Measurements from ENCODE around the gene SRP72.

Gene SRP72

DNA sequence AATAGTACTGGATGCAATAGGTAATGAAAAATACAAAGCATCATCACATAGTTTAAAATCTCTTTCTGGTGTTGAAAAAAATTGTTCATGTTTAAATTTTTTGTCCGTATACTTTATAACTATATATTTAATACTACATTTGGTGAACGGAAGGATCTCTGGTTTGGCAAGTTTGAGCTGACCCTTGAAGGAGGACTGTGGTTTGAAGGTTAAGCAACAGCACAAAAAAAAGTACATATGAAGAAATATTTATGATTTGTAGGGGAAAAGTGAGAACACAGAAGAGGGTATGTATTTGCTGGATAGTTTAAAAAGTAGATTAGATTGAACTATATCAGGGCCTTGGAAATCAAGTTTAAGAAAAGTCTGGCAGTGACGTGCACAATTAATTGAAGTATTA, 13.3 kb downstream of the SRP72 start:
- H2BK120ac ChIP-seq (ENCODE audit: low read depth, low read length), result no peak overlapping the region
- H3K4me3 ChIP-seq (ENCODE audit: low read length in 2 of 2), result no peak overlapping the region
- WGBS, 2 donors (ENCODE audit: extremely low coverage in 2 of 2, insufficient read length in 2 of 2, insufficient replicate concordance in 1 of 2), result no CpG with 5 or more reads among the region's 3 CpGs
- H2AK5ac ChIP-seq (ENCODE audit: low read depth, low read length), result no peak overlapping the region
- no peaks in the 10 kb centered on the region for H3K4me1 ChIP-seq (ENCODE audit: control insufficient read depth in 2 of 2, insufficient read depth in 1 of 2, low read depth in 1 of 2, low read length in 2 of 2)
- H2BK15ac ChIP-seq (ENCODE audit: low read length), result no peak overlapping the region
- H3K79me1 ChIP-seq (ENCODE audit: low read depth, low read length), result no peaks in the 10 kb centered on the region
- H3K27ac ChIP-seq (replicated peaks; ENCODE audit: low read length), result no peak overlapping the region
- H2BK12ac ChIP-seq (ENCODE audit: low read length), result no peak overlapping the region
- H3K9ac ChIP-seq (ENCODE audit: low read depth, low read length, poor library complexity), result no peak overlapping the region
- no peak overlapping the region for H3K14ac ChIP-seq (ENCODE audit: low read length)
- peaks cover 5 to 98% of the 10 kb centered on the region in 2 donors for H3K36me3 ChIP-seq (replicated peaks in 1 of 2; ENCODE audit: control insufficient read depth in 2 of 2, insufficient read depth in 2 of 2, low read length in 2 of 2)
- no peak overlapping the region for H4K91ac ChIP-seq (ENCODE audit: low read depth, low read length, poor library complexity)
- H3K4me2 ChIP-seq (ENCODE audit: insufficient read depth, low read length, poor library complexity, severe bottlenecking), result no peak overlapping the region
- H3K27me3 ChIP-seq (ENCODE audit: control insufficient read depth in 3 of 3, insufficient read depth in 3 of 3, low read depth in 1 of 3, low read length in 3 of 3), result no peaks in the 10 kb centered on the region
- H2BK5ac ChIP-seq (ENCODE audit: low read length), result no peak overlapping the region
- no peaks in the 10 kb centered on the region for H3K9me3 ChIP-seq (replicated peaks in 1 of 2; ENCODE audit: control insufficient read depth in 2 of 2, insufficient read depth in 1 of 2, low read depth in 1 of 2, low read length in 2 of 2)
- no peak for DNase-seq (ENCODE audit: low spot score)
- no peak overlapping the region for H2AFZ ChIP-seq (ENCODE audit: low read length)
- no peak overlapping the region for H4K8ac ChIP-seq (ENCODE audit: low read depth, low read length)
- no peak overlapping the region for H3K4ac ChIP-seq (ENCODE audit: low read length)
- no peak overlapping the region for H3K23ac ChIP-seq (ENCODE audit: low read depth, low read length, poor library complexity)
- H3K18ac ChIP-seq (ENCODE audit: low read length), result no peak overlapping the region

DNA sequence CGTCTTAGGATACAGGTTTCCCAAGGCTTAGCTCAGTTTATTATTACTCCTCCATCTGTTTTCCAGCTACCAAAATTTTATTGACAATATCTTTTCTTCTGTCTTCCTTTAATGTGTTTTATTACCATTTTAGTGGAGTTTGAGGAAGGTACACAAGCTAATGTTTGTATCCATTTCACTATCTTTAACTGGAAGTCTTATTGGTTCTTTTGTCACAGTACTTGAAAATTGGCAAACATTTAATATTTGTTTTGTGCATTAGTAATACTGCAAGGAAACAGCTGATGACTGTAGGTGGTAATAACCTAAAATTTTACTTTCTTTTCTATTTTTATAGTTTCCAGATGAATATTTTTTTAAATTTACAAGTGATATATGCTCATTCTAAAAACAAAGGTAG, 28.8 kb downstream of the SRP72 start:
- H3K9ac ChIP-seq (ENCODE audit: low read depth, low read length, poor library complexity), result no peak overlapping the region
- WGBS, 2 donors (ENCODE audit: extremely low coverage in 2 of 2, insufficient read length in 2 of 2, insufficient replicate concordance in 1 of 2), result no CpG with 5 or more reads among the region's 1 CpG
- H3K18ac ChIP-seq (ENCODE audit: low read length), result no peak overlapping the region
- H2AFZ ChIP-seq (ENCODE audit: low read length), result no peak overlapping the region
- H3K4me2 ChIP-seq (ENCODE audit: insufficient read depth, low read length, poor library complexity, severe bottlenecking), result no peak overlapping the region
- H3K27ac ChIP-seq (replicated peaks; ENCODE audit: low read length), result no peak overlapping the region
- no peak for DNase-seq (ENCODE audit: low spot score)
- no peak overlapping the region for H2BK12ac ChIP-seq (ENCODE audit: low read length)
- peaks cover 13 to 95% of the 10 kb centered on the region in 2 donors for H3K36me3 ChIP-seq (replicated peaks in 1 of 2; ENCODE audit: control insufficient read depth in 2 of 2, insufficient read depth in 2 of 2, low read length in 2 of 2)
- H3K9me3 ChIP-seq (replicated peaks in 1 of 2; ENCODE audit: control insufficient read depth in 2 of 2, insufficient read depth in 1 of 2, low read depth in 1 of 2, low read length in 2 of 2), result no peaks in the 10 kb centered on the region
- H2BK15ac ChIP-seq (ENCODE audit: low read length), result no peak overlapping the region
- H3K4me3 ChIP-seq (ENCODE audit: low read length in 2 of 2), result no peak overlapping the region
- H4K8ac ChIP-seq (ENCODE audit: low read depth, low read length), result no peak overlapping the region
- H2BK120ac ChIP-seq (ENCODE audit: low read depth, low read length), result no peak overlapping the region
- no peaks in the 10 kb centered on the region for H3K79me1 ChIP-seq (ENCODE audit: low read depth, low read length)
- H3K23ac ChIP-seq (ENCODE audit: low read depth, low read length, poor library complexity), result no peak overlapping the region
- no peak overlapping the region for H3K14ac ChIP-seq (ENCODE audit: low read length)
- no peak overlapping the region for H2BK5ac ChIP-seq (ENCODE audit: low read length)
- no peak overlapping the region for H3K4ac ChIP-seq (ENCODE audit: low read length)
- no peak overlapping the region for H2AK5ac ChIP-seq (ENCODE audit: low read depth, low read length)
- H3K27me3 ChIP-seq (ENCODE audit: control insufficient read depth in 3 of 3, insufficient read depth in 3 of 3, low read depth in 1 of 3, low read length in 3 of 3), result no peaks in the 10 kb centered on the region
- H3K4me1 ChIP-seq (ENCODE audit: control insufficient read depth in 2 of 2, insufficient read depth in 1 of 2, low read depth in 1 of 2, low read length in 2 of 2), result no peaks in the 10 kb centered on the region
- H4K91ac ChIP-seq (ENCODE audit: low read depth, low read length, poor library complexity), result no peak overlapping the region

DNA sequence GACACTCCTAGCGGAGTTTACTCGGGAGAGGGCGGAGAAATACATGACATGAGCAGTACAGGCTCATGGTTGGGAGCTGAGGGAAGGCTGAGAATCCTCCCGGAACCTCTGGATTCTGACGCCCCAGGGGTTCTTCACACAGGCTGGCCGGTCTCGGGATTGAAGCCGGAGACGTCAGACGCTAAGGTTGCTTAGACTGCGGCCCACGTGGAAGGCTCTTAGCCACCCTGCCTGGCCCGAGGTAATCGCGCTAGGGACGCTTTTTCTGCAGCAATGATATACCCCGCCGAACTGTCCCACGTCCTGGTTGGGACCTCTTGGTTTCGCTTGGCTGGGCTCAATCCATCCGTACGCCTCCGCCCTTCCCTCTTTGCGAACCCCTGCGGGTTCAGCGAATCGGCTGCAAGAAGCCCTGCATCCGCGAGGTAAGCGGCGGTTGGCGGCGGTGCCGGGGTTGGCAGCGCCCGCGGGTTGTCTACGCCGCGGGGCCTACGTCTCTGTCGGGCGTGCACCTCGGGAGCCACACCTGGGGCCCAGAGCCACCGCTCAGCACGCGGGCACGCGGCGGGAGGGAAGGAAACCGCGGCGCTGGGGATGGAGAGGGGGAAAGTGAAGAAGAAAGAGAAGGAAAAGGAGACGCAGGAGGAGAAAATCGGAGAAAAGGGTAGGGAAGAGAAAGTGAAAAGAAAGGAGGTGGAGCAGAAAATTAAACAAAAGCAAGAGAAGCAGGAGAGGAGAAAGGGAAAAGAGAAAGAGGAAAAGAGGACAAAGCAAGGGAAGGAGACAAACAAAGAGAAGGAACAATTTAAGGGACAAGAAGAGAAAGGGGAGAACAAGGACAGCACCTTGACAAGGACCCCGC, 38.1 kb downstream of the SRP72 start, which contains the start of gene ARL9:
Gene ARL9 (plus strand): TSS at position 523 of the 862 bp plus-strand sequence. CDS start 72 bp downstream, at position 595.
- H4K91ac ChIP-seq (ENCODE audit: low read depth, low read length, poor library complexity), result no peak within 1 kb of the TSS
- H3K4me1 ChIP-seq (ENCODE audit: control insufficient read depth in 2 of 2, insufficient read depth in 1 of 2, low read depth in 1 of 2, low read length in 2 of 2), result peaks cover 0 to 4% of the 10 kb centered on the region in 2 donors
- H3K9me3 ChIP-seq (replicated peaks in 1 of 2; ENCODE audit: control insufficient read depth in 2 of 2, insufficient read depth in 1 of 2, low read depth in 1 of 2, low read length in 2 of 2), result peaks cover 0 to 8% of the 10 kb centered on the region in 2 donors
- no peaks in the 10 kb centered on the region for H3K79me1 ChIP-seq (ENCODE audit: low read depth, low read length)
- peak within 1 kb of the TSS; percentile 100 for H3K4me2 ChIP-seq (ENCODE audit: insufficient read depth, low read length, poor library complexity, severe bottlenecking)
- peak within 1 kb of the TSS; percentile 72 for H2BK120ac ChIP-seq (ENCODE audit: low read depth, low read length)
- peak within 1 kb of the TSS; percentile 56 for H3K14ac ChIP-seq (ENCODE audit: low read length)
- H2BK12ac ChIP-seq (ENCODE audit: low read length), result no peak within 1 kb of the TSS
- DNase-seq (ENCODE audit: low spot score), result peak; percentile 37
- H2AK5ac ChIP-seq (ENCODE audit: low read depth, low read length), result peak within 1 kb of the TSS; percentile 83
- H3K18ac ChIP-seq (ENCODE audit: low read length), result peak within 1 kb of the TSS; percentile 94
- peak within 1 kb of the TSS in 1 of 2 donors; percentile 78 for H3K4me3 ChIP-seq (ENCODE audit: low read length in 2 of 2)
- no peaks in the 10 kb centered on the region for H3K27me3 ChIP-seq (ENCODE audit: control insufficient read depth in 3 of 3, insufficient read depth in 3 of 3, low read depth in 1 of 3, low read length in 3 of 3)
- H3K27ac ChIP-seq (replicated peaks; ENCODE audit: low read length), result no peak within 1 kb of the TSS
- no peak within 1 kb of the TSS for H4K8ac ChIP-seq (ENCODE audit: low read depth, low read length)
- peaks cover 4 to 45% of the 10 kb centered on the region in 2 donors for H3K36me3 ChIP-seq (replicated peaks in 1 of 2; ENCODE audit: control insufficient read depth in 2 of 2, insufficient read depth in 2 of 2, low read length in 2 of 2)
- peak within 1 kb of the TSS; percentile 75 for H2BK15ac ChIP-seq (ENCODE audit: low read length)
- peak within 1 kb of the TSS; percentile 91 for H3K9ac ChIP-seq (ENCODE audit: low read depth, low read length, poor library complexity)
- WGBS, 2 donors (ENCODE audit: extremely low coverage in 2 of 2, insufficient read length in 2 of 2, insufficient replicate concordance in 1 of 2), result no CpG with 5 or more reads among the region's 56 CpGs
- H3K23ac ChIP-seq (ENCODE audit: low read depth, low read length, poor library complexity), result peak within 1 kb of the TSS; percentile 93
- no peak within 1 kb of the TSS for H3K4ac ChIP-seq (ENCODE audit: low read length)
- H2AFZ ChIP-seq (ENCODE audit: low read length), result no peak within 1 kb of the TSS
- no peak within 1 kb of the TSS for H2BK5ac ChIP-seq (ENCODE audit: low read length)

DNA sequence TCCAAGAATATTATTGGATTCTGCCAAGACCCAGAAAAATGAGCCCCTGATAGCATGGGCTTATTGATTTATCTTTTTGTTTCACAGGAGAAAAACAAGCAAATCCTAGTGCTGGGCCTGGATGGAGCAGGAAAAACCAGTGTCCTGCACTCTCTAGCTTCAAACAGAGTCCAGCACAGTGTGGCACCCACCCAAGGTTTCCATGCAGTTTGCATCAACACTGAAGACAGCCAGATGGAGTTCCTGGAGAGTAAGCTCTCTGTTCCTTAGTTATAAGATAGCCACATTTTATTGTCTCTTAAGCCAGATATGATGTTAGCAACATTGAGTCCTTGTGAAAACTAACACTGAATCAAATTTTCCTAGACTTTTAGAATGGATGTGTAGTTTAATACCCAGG, 43.7 kb downstream of the SRP72 start:
- no peaks in the 10 kb centered on the region for H3K9me3 ChIP-seq (replicated peaks in 1 of 2; ENCODE audit: control insufficient read depth in 2 of 2, insufficient read depth in 1 of 2, low read depth in 1 of 2, low read length in 2 of 2)
- H2BK120ac ChIP-seq (ENCODE audit: low read depth, low read length), result no peak overlapping the region
- H2AK5ac ChIP-seq (ENCODE audit: low read depth, low read length), result no peak overlapping the region
- H3K23ac ChIP-seq (ENCODE audit: low read depth, low read length, poor library complexity), result no peak overlapping the region
- H2BK5ac ChIP-seq (ENCODE audit: low read length), result no peak overlapping the region
- H3K4me2 ChIP-seq (ENCODE audit: insufficient read depth, low read length, poor library complexity, severe bottlenecking), result no peak overlapping the region
- no peak overlapping the region for H3K9ac ChIP-seq (ENCODE audit: low read depth, low read length, poor library complexity)
- no peak overlapping the region for H2BK12ac ChIP-seq (ENCODE audit: low read length)
- no peak overlapping the region for H3K14ac ChIP-seq (ENCODE audit: low read length)
- H2BK15ac ChIP-seq (ENCODE audit: low read length), result no peak overlapping the region
- H4K8ac ChIP-seq (ENCODE audit: low read depth, low read length), result no peak overlapping the region
- DNase-seq (ENCODE audit: low spot score), result no peak
- no peak overlapping the region for H2AFZ ChIP-seq (ENCODE audit: low read length)
- H3K18ac ChIP-seq (ENCODE audit: low read length), result no peak overlapping the region
- H3K4me1 ChIP-seq (ENCODE audit: control insufficient read depth in 2 of 2, insufficient read depth in 1 of 2, low read depth in 1 of 2, low read length in 2 of 2), result peaks cover 0 to 4% of the 10 kb centered on the region in 2 donors
- no peaks in the 10 kb centered on the region for H3K27me3 ChIP-seq (ENCODE audit: control insufficient read depth in 3 of 3, insufficient read depth in 3 of 3, low read depth in 1 of 3, low read length in 3 of 3)
- no peaks in the 10 kb centered on the region for H3K36me3 ChIP-seq (replicated peaks in 1 of 2; ENCODE audit: control insufficient read depth in 2 of 2, insufficient read depth in 2 of 2, low read length in 2 of 2)
- no peak overlapping the region for H3K4ac ChIP-seq (ENCODE audit: low read length)
- no peak overlapping the region for H3K4me3 ChIP-seq (ENCODE audit: low read length in 2 of 2)
- no peaks in the 10 kb centered on the region for H3K79me1 ChIP-seq (ENCODE audit: low read depth, low read length)
- H3K27ac ChIP-seq (replicated peaks; ENCODE audit: low read length), result no peak overlapping the region
- H4K91ac ChIP-seq (ENCODE audit: low read depth, low read length, poor library complexity), result no peak overlapping the region
